Suprapubic skin (tissue), 4 donors: Measurements from ENCODE around the gene DAGLA.

Experiments used
- CTCF ChIP-seq, 2 donors: fragments of 200-600 bp in 1 of 2; fragments of 450-650 bp in 1 of 2; sonication (generic) in 1 of 2; IDR thresholded peaks; one replicate each; pipeline ENCODE4 v1.5.1; 2016 to 2019; ENCODE audit warnings: antibody characterized with exemption in 2 of 2, mild to moderate bottlenecking in 1 of 2, moderate library complexity in 1 of 2
- EP300 ChIP-seq: sonication (generic); formaldehyde crosslinking; IDR thresholded peaks from one replicate; pipeline ENCODE4 v1.6.1; 2017; ENCODE audit warnings: antibody characterized with exemption
- POLR2A ChIP-seq, 2 donors: fragments of 450-650 bp; IDR thresholded peaks; one replicate each; pipeline ENCODE4 v1.6.1; 2017; ENCODE audit warnings: antibody characterized with exemption in 2 of 2, mild to moderate bottlenecking in 2 of 2, moderate library complexity in 2 of 2
- POLR2AphosphoS5 ChIP-seq, 3 donors: sonication (generic); formaldehyde crosslinking; IDR thresholded peaks; one replicate each; pipeline ENCODE4 v1.6.1; 2017; ENCODE audit warnings: antibody characterized with exemption in 3 of 3

GRCh38 chr11:61706452-61707400 is 26.5 kb downstream of the DAGLA start:
- TF ChIP-seq CTCF (IDR thresholded peaks at IDR 0.05) (no peak), EP300 (no peak), POLR2A (IDR thresholded peaks at IDR 0.05) (no peak), POLR2AphosphoS5 (IDR thresholded peaks at IDR 0.05) (no peak)
